Middle frontal gyrus (tissue), 1 donor: ENCODE data around the gene PCNP.
"Not testable (repeated sequence)": the region's sequence is repeated elsewhere in the genome, so short reads cannot be mapped to it uniquely, and the experiment has no call there.

Experiments
- DNase-seq: peaks from one replicate; pipeline ENCODE4 v3.0.0-alpha.2; 2015; ENCODE audit warnings: low spot score; ENCODE audit errors: extremely low spot score

PCNP gene, protein sequence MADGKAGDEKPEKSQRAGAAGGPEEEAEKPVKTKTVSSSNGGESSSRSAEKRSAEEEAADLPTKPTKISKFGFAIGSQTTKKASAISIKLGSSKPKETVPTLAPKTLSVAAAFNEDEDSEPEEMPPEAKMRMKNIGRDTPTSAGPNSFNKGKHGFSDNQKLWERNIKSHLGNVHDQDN

DNA sequence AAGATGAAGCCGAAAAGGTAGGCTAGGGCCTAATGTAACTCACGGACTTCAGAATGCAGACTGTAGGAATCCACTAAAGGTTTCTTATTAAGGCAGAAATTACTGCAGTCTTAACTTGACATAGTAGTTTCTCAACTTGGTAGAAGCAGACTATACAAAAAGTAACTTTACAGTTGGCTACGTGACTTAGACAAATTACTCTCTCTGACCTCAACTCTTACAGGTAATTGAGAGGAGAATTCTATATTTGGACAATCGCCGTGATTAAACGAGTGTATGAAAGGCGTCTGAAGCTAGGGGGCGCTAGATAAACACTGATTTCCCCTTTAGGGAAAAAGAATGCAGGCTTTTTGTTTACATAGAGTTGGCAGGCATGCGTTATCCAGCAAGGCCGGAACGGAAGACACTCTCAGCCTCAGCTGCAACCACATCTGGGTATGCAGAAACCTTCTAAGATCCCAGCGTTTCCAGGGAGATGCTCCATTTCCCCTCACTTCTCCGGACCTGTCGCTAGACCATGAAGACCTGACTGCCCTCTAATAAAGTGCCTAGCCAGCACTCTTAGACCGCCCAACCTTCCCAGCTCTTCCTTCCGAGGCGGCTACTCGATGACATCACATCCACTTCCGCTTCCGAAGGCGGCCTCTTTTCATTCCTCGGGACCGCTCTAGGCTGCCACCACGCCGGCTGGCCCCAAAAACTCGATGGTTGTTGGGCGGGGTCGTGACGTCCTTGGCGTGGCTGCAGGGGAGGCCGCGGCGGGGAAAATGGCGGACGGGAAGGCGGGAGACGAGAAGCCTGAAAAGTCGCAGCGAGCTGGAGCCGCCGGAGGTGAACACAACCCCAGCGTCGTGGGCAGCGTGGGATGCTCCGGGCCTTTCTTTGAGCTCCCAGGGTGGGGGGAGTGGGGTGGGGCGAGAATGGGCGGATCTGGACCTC, at the start of gene PCNP:
PCNP (plus strand) TSS at position 732 of the 939 bp plus-strand sequence; CDS start at position 768, 36 bp downstream.
- DNase-seq = peak; percentile 99

DNA sequence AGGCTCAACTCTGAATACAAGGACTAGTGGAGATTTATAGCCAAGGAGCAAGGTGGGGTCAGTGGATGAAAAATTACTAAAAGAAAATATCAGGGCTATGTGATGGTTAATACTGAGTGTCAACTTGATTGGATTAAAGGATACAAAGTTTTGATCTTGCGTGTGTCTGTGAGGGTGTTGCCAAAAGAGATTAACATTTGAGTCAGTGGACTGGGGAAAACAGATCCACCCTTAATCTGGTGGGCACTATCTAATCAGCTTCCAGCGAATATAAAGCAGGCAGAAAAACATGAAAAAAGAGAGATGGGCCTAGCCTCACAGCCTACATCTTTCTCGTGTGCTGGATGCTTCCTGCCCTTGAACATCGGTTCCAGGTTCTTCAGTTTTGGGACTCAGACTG, 46.5 kb upstream of the PCNP start:
- DNase-seq = no peak

DNA sequence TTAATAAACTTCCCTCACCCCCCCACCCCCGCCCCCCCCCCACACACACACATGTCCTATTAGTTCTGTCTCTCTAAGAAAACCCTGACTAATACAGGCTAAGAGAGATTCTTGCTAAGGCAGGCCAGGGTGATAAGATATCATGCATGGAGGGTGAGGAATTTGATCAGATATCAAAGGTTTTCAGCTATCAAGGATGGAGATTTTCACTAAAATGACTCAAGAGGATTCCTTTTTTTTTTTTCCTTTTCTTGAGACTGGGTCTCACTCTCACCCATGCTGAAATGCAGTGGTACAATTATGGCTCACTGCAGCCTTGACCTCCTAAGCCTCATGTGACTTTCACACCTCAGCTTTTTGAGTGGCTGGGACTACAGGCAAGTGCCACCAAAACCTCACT, 46.1 kb upstream of the PCNP start:
- no peak for DNase-seq

DNA sequence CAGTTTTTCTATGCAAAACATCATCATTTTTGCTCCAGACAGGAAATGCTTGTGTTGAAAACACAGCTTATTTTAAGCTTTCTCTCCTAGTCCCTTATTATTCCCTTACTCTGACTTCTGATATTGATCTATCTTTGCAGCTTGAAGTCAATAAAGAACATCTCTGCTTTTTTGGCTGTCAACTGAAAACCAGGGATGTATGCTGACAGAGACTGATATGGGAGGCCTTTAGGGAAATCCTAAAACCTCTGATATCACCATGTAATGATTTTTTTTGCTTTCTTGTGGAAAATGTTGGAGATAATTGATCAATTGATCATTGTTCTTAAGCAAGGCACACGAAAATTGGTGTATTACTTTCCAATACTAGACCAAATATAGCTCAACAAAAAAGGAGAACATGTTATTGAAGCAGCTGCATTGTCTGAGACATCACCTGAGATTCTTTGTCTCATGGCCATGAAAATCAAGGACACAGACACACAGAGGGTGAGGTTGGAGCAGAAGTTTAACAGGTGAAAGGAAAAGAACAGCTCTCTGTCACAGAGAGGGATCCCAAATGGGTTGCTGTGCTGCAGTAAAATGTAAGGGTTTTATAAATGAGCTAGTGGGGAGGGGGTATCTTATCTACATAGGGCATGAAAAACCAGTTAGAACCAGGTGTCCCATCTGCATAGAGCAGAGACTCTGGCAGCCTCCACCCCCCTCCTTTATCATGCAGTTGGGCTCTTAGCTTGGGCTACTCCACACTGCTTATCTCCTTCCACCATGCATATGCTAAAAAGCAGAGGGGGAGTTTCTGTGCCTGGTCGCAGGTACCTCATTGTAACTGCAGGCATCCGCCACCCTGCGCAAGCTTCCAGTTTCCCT, 43.9 kb upstream of the PCNP start:
- DNase-seq = no peak

DNA sequence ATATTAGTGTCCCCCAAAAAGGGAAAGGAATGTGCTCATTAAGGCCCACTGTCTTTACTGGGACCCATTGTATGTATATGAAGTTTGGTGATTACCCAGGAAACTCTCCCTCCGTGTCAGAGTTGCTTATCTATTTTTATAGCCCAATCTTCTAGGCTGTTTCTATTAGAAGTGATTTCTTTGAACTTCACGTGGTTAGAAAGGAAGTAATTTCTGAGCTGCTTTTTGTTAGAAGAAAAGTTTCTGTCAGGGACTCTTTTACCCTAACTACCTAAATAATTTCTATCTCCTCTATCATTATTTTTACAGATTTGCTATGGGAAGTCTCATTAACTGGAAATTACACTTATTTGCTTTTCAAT, 43.3 kb upstream of the PCNP start:
- no peak for DNase-seq

DNA sequence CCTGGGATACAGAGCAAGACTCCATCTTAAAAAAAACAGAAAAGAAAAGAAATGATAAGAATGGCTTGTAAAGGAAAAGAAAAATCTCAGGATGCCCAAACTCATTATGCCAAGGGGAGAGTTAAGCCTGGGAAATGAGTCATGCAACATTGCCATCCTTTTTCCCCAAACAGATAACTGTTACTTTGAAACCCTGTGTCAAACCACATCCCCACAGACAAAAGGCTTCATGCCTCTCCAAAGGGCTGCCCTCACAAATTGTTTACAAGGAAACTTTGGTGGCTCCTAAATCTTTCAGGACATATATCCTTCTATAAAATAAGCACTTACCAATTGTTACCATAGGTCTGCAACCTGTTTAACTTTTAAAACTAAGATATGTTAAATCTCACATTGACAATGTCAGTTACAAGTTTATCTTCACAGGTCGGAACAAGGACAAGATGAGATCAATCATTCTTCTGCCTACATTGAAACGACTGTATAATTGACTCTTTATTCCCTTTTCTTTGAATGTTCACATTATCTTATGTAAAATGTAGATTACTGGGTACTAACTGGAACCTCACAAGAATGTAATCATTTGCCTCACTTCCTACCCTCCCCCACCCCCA, 42.4 kb upstream of the PCNP start:
- no peak for DNase-seq

DNA sequence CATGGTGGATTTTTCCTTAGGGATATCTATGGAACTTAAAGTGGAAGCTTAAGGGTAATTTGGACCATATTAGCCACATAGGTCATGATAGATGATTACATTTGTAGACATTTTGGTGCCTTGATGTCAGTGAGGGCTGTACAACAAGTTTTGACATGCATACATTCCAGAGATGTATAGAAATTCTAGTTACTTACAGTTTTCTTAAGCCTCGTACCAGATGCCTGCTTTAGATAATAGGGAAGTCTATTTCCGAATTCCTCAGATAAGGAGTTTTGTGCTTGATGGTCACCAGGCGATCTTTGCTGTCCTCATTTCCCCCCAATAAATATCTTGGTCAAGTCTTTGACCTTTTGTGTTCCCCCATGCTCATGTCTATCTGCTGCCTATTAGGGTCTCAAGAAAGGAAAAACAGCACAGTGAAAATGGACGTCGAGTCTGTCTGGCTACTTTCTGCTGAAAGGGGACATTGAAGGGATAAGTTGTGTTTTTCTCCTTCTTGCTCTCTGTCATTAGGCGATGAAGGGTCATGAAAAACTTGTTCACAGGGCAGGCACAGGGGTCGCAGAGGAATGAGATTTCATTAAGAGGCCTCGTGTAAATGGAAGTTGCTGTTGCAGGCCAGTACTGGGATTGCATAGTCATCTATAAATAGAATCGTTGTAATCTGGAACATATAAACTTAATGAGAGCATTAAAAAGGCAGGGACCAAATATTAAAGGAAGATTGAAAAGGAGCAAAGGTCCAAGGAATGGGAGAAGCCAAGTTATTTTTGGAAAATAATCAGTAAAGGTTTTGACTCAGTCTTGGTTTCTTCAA, 41.0 kb upstream of the PCNP start:
- DNase-seq = no peak

DNA sequence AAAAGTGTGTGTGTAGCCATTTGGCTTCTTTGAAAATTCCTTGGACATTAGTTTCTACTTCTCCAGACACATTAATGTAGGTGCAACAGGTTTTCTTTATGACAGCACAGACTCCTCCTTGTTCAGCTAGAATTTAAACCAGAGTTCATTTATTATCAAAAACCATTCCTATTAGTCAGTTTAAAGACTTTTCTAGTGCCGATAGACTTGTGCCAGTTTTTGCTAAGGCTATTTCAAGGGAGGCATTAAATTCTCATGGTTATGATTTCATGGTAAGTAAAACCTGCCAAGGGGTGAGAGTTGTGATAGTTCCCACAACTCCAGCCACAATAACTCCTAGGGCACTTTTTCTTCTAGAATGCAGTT, 40.4 kb upstream of the PCNP start:
- no peak for DNase-seq

DNA sequence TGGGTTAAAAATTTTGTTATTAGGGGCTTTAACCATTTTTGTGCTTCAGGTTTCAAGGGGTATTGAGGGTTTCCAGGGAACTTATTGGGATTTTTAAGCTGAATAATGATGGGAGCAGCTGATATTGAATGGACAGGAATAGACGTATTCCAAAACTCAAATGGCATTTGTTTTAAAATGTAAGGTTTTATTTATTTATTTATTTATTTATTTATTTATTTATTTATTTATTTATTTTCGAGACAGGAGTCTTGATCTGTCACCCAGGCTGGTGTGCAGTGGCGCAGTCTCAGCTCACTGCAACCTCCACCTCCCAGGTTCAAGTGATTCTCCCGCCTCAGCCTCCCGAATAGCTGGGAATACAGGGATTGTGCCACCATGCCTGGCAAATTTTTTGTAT, 38.8 kb upstream of the PCNP start:
- DNase-seq = no peak

DNA sequence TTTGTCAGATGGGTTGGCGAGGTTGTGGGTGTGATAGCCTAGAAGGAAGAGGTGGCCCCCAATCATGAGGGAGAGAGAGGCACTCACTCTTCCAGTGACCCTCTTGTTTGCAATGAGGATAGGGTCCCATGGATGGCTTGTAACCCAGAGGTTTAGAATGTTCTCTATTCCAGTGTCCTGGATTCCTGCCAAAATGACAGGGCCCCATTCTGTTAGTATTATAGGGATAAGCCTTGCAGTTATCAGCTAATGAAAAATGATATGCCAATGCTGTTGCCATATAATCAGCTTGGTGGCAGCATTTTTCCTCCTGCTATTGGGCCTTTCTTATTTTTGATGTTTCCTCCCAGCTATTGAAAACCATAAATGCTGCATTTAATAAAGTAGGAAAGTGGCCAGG, 37.7 kb upstream of the PCNP start:
- no peak for DNase-seq

DNA sequence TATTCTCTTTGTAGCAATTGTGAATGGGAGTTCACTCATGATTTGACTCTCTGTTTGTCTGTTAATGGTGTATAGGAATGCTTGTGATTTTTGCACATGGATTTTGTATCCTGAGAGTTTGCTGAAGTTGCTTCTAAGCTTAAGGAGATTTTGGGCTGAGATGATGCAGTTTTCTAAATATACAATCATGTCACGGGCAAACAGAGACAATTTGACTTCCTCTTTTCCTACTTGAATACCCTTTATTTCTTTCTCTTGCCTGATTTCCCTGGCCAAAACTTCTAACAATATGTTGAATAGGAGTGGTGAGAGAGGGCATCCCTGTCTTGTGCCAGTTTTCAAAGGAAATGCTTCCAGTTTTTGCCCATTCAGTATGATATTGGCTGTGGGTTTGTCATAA, 37.0 kb upstream of the PCNP start:
- not testable (repeated sequence) for DNase-seq

DNA sequence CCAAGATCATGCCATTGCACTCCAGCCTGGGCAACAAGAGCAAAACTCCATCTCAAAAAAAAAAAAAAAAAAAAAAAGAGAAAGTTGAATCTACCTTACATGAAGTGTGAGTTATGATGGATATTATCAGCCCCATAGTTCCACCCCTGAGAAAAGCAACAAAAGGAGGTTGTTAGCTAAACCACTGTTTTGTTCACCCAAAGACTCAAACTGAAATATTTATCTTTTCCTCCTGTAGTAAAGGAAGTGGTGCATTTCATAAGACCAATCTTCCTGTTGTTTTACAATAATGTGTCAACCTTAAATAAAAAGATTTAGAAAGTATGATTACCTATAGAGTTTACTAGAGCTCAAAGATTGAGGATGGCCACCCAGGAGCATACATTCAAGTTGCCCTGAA, 31.0 kb upstream of the PCNP start:
- no peak for DNase-seq

DNA sequence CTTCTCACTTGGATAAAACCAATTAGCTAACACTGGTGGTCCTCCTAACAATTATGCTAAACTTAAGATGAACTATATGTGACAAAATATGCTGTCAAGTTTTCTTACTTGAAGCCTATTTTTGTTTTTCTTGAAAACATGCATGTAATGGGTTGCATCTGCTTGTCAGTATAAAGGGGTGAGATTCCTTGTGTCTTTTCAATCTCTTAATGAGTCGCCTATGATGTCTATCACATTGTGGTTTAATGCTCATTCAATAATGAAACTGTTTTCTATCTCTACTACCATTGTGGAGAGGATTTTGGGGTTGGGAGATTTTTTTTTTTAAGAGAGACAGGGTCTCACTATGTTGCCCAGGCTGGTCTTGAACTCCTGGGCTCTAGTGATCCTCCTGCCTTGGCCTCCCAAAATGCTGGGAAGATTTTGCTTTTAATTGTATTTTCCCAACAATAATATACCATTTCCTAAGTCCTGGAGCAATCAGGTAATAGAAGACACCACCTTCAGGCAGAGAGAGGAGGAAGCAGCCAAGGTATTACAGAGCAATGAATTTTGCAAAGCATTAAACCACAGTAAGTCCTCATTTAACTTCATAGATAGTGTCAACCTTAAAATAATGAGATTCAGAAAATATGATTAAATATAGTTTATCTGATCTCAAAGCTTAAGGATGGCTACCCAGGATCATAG, 29.7 kb upstream of the PCNP start:
- DNase-seq = no peak

DNA sequence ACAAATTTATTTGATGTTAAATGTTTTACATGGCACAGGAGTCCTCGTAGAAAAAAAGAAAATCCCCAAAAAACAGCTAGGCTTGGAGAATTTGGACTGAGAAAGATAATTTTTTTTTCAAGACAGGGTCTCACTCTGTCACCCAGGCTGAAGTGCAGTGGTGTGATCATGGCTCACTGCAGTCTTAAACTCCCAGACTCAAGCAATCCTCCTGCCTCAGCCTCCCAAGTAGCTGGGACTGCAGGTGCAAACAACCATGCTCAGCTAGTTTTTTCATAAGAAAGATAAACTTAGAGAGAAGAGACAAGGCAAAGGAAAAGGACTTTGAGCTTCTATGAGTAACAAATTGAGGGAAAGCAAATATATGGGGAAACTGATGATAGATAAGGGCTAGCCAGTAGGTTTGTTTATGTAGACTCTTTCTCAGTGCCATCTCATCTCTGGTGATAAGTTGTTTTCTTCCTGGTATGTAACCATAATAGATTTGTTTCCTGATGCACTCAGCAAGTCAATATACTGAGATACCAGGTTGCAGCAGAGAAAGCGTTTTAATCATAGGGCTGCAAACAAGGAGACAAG, 25.4 kb upstream of the PCNP start:
- DNase-seq = no peak

DNA sequence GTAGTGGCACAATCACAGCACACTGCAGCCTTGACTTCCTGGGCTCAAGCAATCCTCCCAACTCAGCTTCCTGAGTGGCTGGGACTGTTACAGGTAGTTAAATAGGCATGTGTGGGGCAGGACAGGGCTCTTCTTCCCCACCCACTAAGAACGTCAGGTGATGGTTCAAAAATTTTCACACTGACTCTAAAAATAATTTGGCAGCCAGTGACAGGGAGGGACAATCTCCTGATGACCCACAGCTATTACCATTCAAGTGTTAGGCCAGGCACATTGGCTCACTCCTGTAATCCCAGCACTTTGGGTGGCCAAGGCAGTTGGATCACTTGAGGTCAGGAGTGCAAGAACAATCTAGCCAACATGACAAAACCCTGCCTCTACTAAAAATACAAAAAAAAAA, 24.5 kb upstream of the PCNP start:
- DNase-seq = no peak

DNA sequence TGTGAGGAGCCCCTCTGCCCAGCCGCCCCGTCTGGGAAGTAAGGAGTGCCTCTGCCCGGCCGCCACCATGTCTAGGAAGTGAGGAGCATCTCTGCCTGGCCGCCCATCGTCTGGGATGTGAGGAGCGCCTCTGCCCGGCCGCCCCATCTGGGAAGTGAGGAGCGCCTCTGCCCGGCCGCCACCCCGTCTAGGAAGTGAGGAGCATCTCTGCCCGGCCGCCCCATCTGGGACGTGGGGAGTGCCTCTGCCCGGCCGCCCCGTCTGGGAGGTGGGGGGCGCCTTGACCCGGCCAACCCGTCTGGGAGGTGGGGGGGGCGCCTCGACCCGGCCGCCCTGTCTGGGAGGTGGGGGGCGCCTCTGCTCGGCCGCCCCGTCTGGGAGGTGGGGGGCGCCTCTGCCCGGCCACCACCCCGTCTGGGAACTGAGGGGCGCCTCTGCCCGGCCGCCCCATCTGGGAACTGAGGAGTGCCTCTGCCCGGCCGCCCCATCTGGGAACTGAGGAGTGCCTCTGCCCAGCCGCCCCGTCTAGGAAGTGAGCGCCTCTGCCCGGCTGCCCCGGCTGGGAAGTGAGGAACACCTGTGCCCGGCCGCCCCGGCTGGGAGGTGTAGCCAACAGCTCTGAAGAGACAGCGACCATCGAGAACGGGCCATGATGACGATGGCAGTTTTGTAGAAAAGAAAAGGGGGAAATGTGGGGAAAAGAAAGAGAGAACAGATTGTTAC, 22.5 kb upstream of the PCNP start:
- DNase-seq = not testable (repeated sequence)

DNA sequence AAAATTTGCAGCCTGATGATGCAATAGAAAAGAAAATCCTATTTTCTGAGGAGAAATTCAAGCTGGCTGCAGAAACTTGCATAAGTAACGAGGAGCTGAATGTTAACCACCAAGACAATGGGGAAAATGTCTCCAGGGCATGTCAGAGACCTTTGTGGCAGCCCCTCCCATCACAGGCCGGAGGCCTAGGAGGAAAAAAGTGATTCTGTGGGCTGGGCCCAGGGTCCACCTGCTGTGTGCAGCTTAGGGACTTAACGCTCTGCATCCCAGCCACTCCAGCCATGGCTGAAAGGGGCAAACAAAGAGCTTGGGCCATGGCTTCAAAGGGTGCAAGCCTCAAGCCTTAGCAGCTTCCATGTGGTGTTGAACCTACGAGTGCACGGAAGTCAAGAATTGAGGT, 20.6 kb upstream of the PCNP start:
- not testable (repeated sequence) for DNase-seq

DNA sequence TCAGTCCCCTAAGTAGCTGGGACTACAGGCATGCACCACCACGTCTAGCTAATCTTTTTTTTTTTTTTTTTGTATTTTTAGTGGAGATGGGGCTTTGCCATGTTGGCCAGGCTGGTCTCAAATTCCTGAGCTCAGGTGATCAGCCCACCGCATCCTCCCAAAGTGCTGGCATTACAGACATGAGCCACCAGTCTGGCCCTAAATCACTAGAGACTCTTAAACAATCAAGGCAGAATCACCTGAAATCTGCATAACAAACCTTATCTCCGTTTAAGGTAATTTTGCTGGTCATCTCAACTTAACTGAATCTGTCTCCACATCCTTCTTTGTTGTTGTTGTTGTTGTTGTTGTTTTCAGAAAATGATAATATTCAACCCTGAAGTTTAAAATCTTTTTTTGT, 17.9 kb upstream of the PCNP start:
- DNase-seq = no peak
